ENCODE data around the gene ZNF445.
"Not testable (repeated sequence)": the region's sequence is repeated elsewhere in the genome, so short reads cannot be mapped to it uniquely, and the experiment has no call there.

ZNF445 gene

DNA sequence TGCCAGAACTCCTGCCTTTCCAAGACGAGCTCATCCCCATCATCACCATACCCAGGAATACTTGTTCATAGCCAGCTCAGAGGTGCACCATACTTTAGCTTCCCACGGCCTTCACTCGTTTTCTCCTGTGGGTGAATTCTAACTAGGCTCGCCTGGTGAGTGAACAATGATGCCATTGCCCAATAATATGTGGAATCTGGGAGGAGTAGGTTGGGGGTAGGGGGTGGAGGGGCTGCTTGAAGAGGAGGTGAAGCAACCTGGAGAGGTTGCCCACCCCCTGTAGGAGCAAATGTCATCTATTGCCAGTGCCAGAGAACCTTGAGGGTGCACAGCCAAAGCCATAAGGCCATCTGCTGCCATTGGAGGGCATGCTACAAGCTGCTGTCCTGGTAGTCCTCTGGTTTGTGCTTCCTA lies 592 bp upstream of the ZNF445 start:
- no peak for DNase-seq (ENCODE audit: low read depth)
- peak overlapping the region; percentile 80 for H3K4me3 ChIP-seq (ENCODE audit: low read depth, low read length)
- no peak for TF ChIP-seq CTCF (IDR thresholded peaks at IDR 0.05; ENCODE audit: insufficient read depth, low read depth, low read length, missing control alignments)

GRCh38 chr3:44476963-44477311 lies 533 bp downstream of the ZNF445 start:
- no peak for DNase-seq (ENCODE audit: low read depth)
- peak overlapping the region; percentile 80 for H3K4me3 ChIP-seq (ENCODE audit: low read depth, low read length)
- no peak for TF ChIP-seq CTCF (IDR thresholded peaks at IDR 0.05; ENCODE audit: insufficient read depth, low read depth, low read length, missing control alignments)

- TF ChIP-seq CTCF (IDR thresholded peaks at IDR 0.05; ENCODE audit: insufficient read depth, low read depth, low read length, missing control alignments), result no peak
- DNase-seq (ENCODE audit: low read depth), result peak; percentile 59
- H3K4me3 ChIP-seq (ENCODE audit: low read depth, low read length), result peak overlapping the region; percentile 80
These were observed 1.3 kb downstream of the ZNF445 start for GRCh38 chr3:44476181-44476611.

DNA sequence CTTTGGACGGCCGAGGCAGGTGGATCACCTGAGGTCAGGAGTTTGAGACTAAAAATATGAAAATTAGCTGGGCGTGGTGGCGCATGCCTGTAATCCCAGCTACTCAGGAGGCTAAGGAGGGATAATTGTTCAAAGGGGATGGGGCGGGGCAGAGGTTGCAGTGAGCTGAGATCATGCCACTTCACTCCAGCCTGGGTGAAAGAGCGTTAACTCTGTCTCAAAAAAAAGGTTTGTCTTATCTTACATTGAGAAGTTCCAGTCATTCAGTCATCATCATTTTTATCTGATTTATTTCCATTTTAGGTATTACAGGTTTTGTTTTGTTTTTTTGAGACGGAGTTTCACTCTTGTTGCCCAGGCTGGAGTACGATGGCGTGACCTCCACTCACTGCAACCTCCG lies 2.6 kb downstream of the ZNF445 start:
- H3K4me3 ChIP-seq (ENCODE audit: low read depth, low read length), result not testable (repeated sequence)

DNA sequence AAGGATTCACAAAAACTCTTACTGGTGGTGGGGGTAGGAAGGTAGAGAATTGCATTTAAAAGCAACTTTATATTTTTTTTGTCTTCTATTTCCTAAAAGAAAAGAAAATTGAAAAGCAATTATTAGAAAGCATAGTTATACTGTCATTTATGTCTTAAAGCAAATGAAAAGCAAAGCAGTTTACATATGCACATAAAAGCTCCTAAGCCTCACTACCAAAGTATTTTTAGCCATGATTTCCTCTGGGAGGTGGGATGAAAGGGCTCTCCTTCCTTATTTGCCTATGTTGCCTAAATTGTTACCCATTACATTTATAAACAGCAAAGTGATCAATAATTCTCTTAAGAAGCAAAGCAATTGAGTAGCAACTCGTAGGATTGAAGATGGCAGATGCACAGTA lies 7.0 kb downstream of the ZNF445 start:
- DNase-seq (ENCODE audit: low read depth), result no peak
- no peak for TF ChIP-seq CTCF (IDR thresholded peaks at IDR 0.05; ENCODE audit: insufficient read depth, low read depth, low read length, missing control alignments)
- no peak overlapping the region for H3K4me3 ChIP-seq (ENCODE audit: low read depth, low read length)

More for the DNA sequence above, 2.6 kb downstream of the ZNF445 start:
- not testable (repeated sequence) for DNase-seq (ENCODE audit: low read depth)

- DNase-seq (ENCODE audit: low read depth), result no peak
- no peak for TF ChIP-seq CTCF (IDR thresholded peaks at IDR 0.05; ENCODE audit: insufficient read depth, low read depth, low read length, missing control alignments)
- H3K4me3 ChIP-seq (ENCODE audit: low read depth, low read length), result no peak overlapping the region
These were observed 7.6 kb downstream of the ZNF445 start for GRCh38 chr3:44469914-44470313.

GRCh38 chr3:44468572-44469520 lies 8.6 kb downstream of the ZNF445 start:
- no peak for DNase-seq (ENCODE audit: low read depth)
- no peak for TF ChIP-seq CTCF (IDR thresholded peaks at IDR 0.05; ENCODE audit: insufficient read depth, low read depth, low read length, missing control alignments)

DNA sequence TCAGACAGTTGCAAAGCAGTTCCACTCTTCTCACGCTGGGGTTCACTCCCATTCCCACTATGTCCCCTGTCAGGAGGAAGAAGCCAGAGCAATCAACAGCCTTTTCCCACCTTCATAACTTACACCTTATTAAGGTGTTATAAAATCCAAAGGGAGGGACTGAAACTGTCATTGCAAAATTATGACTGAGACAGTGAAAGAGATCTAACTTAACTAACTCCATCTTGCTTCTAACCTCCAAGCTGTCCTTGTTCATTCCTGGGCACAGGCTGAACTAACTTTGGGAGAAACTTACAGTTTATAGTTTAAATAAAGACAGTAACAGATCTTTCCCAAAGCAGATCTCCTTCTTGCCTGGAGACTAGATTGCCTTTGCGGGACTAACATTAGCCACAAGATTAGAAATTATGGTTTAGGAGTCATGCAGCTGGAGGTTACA lies 9.4 kb downstream of the ZNF445 start:
- H3K4me3 ChIP-seq (ENCODE audit: low read depth, low read length), result not testable (repeated sequence)

More at GRCh38 chr3:44468572-44469520, 8.6 kb downstream of the ZNF445 start:
- no peak overlapping the region for H3K4me3 ChIP-seq (ENCODE audit: low read depth, low read length)

More for the DNA sequence above, 9.4 kb downstream of the ZNF445 start:
- DNase-seq (ENCODE audit: low read depth), result not testable (repeated sequence)

Measured in GM12865 (cell line).